NCI-H524 treated with DMSO at 0.1 percent for 48 hours (cell line): ENCODE data around the gene EME2.

Source experiments
- DNase-seq: peaks from one replicate; lab custom pipeline; 2025; lab: John Stamatoyannopoulos, UW

Gene EME2

DNA sequence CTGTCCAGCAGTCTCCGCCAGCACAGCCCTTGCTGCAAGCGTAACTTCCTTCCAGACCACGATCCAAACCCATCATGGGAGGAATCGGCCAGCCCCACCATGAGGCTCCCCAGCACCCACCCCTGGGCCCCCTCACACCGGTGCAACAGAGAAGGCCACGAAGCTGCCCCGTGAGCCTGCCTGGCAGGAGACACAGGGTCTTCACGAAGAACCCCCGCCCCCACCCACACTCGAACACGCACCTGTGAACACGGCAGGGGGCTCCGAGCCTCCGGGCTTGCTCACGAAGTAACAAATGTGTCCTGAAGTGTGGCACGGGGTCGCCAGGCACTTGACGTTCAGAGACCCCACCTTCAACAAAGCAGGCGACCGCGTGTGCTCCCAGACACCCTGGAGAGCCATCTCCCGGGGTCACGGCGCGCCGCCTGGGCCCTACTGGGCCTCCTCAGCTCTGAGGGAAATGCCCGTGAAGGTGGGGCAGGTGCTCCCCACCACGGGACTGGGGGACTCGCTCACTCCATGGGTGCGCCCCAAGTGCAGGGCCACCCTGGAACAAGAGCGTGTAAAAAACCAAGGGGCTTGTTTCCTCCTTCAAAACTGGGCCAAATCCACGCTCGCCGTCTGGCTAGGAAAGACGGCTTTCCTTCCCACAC is 46.4 kb downstream of the EME2 start:
- no peak for DNase-seq

DNA sequence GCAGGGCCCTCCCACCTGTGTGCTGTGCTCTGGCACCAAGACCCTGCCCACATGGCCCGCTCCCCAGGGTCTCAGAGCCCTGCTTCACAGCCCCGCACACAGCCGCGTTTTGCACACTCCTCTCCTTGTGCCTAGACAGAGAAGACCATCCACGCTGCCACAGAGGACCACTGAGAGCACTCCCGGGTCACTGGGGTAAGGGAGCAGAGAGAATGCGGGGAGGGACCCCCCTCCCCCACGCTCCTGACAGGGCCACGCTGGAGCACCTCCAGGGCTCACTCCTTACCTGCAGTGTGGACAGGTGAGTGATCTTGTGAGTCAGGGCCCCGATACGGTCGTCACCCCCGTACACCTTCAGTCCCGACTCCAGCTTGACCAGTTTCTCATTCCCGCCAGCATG is 47.0 kb downstream of the EME2 start:
- no peak for DNase-seq

DNA sequence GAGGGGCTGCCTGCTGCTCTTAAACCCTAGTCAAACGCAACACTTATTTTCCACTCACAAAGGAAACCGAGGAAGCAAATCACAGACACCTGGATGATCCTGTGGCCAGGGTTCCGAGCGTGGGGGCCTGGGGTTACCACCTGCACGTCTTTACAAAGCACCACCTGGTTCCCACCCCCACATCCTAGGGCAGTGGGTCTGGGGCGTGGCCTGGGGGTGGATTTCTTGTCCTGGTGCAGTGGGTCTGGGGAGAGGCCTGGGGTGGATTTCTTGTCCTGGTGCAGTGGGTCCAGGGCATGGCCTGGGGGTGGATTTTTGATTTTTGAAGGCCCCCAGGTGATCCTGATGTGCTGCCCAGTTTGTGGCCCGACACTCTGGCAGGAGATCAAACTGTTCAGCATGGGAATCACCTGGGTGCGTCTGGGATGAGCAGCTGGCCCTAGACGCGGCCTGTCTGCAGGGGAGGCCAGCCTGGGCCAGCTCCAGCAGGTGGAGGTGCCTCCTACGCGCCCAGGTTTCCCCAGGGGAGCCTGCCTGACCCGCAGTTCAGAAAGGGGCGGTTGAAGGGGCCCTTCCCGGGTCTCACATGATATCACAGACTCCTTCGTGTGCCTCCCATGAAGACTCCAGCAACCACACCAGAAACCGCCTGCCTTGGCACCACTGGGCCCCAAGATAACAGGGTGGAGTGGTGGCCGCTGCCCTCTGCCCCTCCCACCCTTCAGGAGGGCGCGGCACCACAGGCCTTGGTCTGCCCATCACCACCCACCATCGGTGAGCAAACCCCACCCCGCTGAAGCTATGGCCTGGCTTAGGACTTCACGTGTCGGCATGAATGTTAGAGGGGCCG is 47.7 kb downstream of the EME2 start:
- DNase-seq = no peak

DNA sequence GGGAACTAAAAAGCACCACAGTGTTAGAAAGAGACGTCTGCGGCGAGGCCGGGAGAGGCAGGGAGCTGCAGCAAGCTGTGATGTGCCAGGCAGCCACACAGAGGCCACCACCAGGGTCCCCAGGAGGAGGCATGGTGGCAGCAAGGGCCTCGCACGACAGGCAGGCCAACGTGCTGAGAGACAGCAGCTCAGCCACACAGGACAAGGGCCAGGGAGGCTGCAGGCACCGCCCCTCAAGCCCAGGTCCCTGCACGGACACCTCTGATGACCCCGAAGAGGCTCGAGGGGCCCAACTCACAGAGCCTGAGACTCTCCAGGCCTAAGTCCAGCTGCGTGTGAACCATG is 48.3 kb downstream of the EME2 start:
- DNase-seq = no peak

DNA sequence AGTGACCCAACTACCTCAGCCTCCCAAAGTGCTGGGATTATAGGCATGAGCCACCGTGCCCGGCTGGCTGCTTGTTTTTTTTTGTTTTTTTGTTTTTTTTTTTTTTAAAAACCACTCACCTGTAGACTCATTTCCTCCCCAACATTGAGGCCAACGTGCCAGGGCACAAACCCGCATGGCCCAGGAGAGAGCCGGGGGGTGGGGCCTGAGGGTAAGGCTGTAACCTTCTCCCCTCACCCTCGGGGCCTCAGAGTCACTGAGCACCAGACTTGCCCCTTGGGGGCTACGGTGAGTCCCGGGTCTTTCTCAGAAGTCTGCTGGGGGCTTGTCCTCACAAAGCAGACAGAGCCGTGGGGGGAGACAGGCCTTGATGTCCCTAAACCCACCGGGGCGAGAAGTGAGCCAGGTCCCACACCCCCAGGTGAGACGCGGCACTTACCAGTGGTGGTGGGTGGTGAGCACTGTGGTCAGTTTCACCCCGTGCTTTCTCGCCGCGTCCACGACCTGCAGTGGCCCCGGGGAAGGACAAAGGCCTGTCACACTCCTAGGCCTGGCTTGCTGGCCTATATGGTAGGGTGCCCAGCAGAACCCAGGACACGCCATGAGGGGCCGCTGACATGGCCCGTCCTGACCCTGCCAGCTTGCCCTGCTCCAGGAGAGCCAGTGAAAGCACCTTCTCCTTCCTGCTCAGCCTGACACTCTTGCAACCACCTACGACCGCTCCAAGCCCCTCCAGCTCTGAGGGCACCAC is 49.4 kb downstream of the EME2 start:
- DNase-seq = no peak

DNA sequence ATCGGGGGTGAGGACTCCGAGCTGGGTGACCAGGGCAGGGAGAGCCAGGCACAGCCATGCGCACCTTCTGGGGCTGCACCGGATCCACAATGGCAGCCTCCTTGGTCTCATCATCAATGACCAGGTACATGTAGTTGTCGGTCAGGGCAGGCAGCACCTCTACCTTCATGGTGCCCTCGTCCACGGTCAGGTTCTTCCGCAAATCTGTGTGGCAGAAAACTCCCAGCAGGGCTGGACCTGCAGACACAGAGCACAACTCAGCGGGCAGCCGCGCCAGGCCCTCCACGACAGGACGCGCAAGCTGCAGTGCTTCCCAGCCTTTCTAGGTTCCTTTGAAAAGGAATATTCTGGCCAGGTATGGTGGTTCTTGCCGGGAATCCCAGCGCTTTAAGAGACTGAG is 50.2 kb downstream of the EME2 start:
- DNase-seq = no peak

DNA sequence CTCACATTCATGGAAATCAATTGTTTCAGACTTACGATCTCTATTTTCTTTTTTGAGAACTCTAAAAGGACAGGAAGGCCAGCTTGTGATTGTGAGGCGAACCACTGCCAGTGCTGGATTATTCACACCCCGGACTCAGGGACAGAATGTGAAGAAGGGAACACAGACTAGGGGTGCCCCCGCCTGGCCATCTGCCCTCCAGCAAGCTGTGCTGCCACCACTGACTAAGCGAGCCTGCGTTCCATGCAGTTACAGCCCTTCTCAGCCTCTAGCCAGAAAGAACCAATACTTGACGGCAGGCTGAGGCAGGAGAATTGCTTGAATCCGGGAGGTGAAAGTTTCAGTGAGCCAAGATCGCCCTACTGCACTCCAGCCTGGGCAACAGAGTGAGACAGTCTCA is 51.2 kb downstream of the EME2 start:
- DNase-seq = no peak

DNA sequence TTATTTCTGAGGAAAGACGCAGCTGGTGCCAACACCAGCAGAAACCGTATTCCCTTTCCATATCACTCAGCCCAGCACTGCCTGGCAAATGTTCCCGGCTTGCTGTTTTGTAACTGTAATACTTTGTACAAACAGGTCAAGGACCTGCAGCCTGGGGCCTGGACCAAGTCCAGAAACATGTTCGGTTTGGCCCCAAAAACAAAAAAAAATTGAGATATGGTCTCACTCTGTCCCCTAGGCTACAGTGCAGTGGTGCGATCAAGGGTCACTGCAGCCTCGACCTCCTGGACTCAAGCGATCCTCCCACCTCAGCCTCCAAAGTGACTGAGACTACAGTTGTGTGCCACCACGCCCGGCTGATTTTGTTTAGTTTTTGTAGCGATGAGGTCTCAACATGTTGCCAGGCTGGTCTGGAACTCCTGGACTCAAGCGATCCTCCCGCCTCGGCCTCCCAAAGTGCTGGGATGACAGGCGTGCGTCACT is 52.8 kb downstream of the EME2 start:
- no peak for DNase-seq
